Activated CD4-positive, alpha-beta T cell treated with anti-CD3 and anti-CD28 coated beads, Interleukin-2, Interleukin-6, amounts not matched to agents 100 ng/mL and 50 ng/mL, durations not matched to agents 16 hours and 8 hours (primary cell): ENCODE data around the gene ZNF594.
"Not testable (repeated sequence)": the region's sequence is repeated elsewhere in the genome, so short reads cannot be mapped to it uniquely, and the experiment has no call there.

Source experiments
- DNase-seq: peaks from one replicate; pipeline ENCODE4 v3.0.0-alpha.2; 2020

Gene ZNF594

DNA sequence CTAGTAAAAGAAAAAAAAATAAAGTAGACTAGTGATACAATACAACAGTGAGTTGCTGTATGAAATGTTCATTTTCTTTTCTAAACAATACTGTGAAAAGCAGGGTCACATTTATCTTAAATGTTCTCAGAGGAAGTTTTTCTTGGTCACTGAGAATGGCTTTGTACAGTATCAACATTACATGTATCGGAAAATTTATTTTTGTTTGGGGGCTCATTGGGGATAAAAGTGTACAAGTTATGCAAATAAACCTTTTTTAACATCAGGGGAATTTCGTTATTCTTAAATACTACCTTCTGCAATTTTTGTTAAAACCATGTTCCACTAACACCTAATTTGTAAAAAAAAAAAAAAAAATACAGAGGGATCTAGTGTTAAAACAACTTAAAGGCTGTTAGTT is 8.7 kb upstream of the ZNF594 start:
- no peak for DNase-seq

DNA sequence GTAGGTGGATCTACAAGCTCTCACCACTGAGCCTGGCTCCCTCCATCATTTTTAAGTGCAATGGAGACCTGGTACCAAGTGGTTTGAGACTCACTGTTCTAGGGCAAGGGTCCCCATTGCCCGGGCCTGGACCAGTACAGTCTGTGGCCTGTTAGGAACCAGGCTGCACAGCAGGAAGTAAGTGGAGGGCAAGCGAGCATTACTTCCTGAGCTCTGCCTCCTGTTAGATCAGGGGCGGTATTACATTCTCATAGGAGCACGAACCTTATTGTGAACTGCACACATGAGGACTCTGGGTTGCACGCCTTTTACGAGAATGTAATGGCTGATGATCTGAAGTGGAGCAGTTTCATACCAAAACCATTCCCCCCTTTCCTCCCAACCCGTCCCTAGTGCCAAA is 6.8 kb upstream of the ZNF594 start:
- no peak for DNase-seq

DNA sequence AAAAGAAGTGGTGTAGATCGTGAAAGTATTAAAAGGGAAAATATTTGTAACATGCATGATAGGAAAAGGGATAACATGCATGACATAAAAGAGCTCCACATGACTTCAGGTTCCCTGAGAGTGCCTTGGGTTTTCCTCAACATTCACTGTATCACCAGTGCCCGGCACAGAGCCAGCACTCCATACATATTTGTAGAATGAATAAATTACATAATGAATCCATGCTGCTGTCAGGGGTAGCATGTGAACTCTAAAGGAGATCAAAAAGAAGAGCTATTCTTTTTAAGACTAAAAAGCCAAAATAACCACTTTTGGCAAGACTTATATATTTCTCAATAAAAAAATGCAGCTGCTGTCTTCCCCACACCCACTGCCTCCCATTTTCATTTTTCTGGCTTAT is 2.7 kb upstream of the ZNF594 start:
- DNase-seq: no peak

DNA sequence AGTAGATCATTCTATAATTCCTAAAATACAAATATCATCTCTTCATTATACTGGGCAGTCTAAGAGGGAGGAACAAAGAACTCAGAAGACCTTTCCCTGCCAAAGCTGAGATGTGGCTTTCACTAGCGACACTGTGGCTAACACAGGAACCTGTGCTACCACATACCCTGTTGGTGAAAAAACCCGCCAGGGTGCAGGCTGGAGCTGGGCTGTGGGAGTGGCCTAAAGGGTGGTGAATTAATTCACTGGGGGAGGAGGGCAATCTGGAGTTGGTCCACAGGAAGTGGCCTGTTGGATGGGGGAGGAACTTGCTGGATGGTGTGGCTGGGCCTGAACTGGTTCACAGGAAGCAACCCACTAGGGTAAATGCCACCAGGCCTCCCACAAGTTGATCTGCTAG is 7.4 kb downstream of the ZNF594 start:
- no peak for DNase-seq

DNA sequence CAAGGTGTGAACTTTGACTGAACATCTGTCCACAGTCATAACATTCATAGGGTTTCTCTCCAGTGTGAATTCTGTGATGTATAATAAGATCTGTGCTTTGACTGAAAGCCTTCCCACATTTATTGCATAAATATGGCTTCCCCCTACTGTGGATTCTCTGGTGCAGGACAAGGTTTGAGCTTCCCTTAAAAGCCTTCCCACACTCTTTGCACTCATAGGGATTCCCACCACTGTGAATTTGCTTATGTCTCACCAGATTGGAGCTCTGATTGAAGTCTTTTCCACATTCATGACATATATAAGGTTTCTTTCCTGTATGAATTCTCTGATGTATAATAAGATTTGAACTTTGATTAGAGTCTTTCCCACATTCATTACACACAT is 8.3 kb downstream of the ZNF594 start:
- no peak for DNase-seq

DNA sequence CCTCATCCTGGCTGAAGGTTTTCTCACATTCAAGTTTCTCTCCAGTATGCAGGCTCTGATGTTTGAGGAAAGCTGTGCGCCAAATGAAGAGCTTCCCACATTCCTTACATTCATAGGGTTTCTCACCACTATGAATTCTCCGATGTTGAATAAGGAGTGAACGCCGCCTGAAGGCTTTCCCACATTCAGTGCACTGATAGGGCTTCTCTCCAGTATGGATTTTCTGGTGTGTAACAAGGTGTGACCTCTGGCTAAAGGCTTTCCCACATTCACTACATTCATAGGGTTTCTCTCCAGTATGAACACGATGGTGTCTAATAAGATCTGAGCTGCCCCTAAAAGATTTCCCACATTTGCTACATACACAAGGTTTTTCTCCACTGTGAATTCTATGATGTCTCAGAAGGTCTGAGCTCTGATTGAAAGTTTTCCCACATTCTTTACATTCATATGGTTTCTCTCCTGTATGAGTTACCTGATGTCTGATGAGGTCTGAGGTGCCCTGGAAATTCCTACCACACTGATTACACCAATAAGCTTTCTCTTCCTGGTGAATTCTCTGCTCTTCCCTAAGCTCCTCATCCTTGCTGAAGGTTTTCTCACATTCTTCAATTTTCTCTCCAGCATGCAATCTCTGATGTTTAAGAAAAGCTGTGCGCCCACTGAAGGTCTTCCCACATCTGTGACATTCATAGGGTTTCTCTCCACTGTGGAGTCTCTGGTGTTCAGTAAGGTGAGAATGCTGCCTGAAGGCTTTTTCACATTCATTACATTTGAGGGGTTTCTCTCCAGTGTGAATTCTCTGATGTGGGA is 8.9 kb downstream of the ZNF594 start:
- DNase-seq: no peak

DNA sequence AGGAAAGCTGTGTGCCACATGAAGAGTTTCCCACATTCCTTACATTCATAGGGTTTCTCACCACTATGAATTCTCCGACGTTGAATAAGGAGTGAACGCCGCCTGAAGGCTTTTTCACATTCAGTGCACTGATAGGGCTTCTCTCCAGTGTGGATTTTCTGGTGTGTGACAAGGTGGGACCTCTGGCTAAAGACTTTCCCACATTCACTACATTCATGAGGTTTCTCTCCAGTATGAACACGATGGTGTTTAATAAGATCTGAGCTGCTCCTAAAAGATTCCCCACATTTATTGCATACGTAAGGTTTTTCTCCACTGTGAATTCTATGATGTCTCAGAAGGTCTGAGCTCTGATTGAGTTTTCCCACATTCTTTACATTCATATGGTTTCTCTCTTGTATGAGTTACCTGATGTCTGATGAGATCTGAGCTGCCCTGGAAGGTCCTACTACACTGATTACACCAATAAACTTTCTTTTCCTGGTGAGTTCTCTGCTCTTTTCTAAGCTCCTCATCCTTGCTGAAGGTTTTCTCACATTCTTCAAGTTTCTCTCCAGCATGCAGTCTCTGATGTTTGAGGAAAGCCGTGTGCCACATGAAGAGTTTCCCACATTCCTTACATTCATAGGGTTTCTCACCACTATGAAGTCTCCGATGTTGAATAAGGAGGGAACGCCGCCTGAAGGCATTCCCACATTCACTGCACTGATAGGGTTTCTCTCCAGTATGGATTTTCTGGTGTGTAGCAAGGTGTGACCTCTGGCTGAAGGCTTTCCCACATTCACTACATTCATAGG is 10.0 kb downstream of the ZNF594 start:
- DNase-seq: no peak

DNA sequence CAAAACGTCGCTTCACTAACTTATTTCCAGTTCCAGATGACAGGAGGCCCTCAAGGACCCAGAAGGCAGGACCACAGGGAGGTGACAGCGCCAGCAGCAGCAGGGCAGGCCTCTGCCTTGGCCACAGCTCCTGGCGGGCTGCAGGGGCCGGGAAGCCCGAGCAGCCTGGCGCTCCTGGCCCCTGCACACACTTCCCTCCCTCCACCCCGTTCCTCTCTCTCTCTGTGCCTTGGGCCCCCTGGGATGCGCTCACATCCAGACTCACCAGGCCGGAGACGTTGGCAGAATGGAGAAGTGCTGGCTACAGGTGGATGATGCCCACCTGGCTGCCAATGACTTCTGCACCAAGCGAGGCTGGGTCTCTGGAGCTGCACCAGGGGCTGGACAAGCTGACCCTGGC is 12.7 kb downstream of the ZNF594 start:
- no peak for DNase-seq

DNA sequence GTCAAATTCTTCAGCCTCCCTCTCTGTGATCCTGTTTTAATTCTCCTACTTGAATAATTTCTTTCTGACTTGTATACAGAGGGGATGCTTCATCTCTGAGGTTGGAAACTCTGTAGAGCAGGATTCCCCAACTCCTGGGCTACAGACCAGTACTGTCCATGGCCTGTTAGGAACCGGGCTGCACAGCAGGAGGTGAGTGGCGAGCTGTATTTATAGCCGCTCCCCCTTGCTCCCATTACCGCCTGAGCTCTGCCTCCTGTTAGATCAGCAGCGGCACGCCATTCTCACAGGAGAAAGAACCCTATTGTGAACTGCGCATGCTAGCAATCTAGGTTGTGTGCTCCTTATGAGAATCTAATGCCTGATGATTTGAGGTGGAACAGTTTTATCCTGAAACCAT is 16.6 kb downstream of the ZNF594 start:
- not testable (repeated sequence) for DNase-seq

DNA sequence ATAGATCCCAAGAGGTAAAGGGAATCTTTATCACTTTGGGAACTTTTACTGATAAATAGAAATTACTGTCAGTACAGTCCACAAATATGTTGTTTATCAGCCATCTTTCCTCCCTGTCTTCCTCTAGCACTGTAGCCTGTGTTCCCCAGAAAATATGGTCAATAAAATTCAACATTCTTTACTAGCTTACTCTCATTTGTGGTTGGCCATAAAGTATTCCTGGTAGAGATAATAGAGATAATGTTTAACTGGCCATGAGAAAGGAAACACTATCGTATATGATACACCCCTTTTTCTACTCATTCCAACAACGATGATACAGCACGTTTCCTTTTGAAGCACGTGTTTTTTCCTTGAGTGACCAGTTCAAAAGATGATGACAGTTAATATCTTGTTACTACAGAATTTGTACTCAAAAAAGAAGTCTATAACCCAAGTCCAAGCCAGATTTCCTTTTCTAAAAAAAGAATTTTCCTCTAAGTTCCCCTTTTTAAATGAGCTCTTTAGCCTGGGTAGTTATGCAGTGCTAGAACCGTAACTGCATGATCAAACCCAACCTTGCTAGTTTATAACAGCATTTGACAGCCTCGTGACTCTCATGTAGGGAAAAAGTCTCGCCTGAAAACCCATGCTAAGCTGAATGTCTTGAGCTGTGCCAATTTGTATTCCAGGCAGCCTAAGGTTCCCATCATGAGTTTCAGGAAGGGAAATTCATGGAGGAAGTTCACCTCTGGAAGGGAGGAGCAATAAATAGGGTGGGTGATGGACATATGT is 25.7 kb downstream of the ZNF594 start:
- DNase-seq: not testable (repeated sequence)

DNA sequence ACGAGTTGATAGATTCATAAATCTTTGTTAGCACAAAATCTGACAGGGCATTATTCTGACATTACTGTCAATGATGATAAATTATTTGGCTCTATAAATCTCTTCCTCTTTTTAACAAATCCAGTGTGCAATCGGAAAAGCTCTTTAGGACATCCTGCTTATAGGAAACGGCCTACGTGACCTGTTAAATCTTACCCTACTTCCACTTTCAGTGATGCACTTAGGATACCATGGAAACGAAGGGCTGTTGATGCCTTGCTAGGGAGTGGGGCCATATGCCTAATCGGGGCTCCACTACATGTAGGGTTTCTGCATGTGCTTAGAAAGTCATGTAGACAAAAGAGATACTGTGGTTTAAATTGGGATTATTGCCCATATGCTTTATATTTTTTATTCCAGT is 27.2 kb downstream of the ZNF594 start:
- no peak for DNase-seq

DNA sequence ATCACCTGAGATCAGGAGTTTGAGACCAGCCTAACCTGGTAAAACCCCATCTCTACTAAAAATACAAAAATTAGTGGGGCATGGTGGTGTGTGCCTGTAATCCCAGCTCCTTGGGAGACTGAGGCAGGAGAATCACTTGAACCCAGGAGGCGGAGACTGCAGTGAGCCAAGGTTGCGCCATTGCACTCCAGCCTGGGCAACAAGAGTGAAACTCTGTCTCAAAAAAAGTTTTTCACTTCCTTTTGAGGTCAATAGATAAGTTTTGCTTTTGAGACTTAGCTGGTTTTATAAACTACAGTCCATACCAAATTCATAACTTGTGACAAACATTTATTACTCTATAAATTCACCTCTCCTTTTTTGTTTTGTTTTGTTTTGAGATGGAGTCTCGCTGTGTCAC is 29.9 kb downstream of the ZNF594 start:
- DNase-seq: not testable (repeated sequence)

DNA sequence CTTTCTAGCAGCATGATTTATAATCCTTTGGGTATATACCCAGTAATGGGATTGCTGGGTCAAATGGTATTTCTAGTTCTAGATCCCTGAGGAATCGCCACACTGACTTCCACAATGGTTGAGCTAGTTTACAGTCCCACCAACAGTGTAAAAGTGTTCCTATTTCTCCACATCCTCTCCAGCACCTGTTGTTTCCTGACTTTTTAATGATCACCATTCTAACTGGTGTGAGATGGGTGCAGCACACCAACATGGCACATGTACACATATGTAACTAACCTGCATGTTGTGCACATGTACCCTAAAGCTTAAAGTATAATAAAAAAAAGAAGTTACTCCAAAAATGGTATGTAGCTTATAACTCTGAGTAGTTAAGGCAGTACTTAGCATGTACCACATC is 31.0 kb downstream of the ZNF594 start:
- DNase-seq: not testable (repeated sequence)

DNA sequence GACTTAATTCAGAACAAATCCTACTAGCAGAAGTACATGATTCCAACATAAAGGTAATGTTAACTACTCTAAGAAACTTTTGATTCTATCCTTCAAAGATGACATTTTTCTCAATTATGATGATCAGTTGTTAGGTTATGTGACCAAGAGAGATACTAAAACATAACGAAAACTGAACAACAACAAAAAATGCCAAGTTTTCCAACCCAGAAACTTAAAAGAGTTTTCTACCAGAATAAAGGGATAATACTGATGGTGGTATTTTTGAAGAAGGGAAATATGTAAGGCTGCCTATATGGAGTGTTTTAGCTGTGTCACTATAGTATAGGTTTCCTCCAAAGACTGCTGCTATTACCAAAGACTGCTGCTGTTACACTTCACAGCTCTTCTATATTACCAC is 45.5 kb downstream of the ZNF594 start:
- DNase-seq: not testable (repeated sequence)

DNA sequence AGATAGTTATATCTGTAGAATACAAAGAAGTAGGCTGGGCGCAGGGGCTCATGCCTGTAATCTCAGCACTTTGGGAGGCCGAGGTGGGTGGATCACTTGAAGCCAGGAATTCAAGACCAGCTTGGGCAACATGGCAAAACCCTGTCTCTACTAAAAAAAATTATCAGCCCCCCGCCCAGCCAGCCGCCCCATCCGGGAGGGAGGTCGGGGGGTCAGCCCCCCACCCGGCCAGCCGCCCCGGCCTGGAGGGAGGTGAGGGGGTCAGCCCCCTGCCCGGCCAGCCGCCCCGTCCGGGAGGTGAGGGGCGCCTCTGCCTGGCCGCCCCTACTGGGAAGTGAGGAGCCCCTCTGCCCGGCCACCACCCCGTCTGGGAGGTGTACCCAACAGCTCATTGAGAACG is 48.8 kb downstream of the ZNF594 start:
- DNase-seq: not testable (repeated sequence)

DNA sequence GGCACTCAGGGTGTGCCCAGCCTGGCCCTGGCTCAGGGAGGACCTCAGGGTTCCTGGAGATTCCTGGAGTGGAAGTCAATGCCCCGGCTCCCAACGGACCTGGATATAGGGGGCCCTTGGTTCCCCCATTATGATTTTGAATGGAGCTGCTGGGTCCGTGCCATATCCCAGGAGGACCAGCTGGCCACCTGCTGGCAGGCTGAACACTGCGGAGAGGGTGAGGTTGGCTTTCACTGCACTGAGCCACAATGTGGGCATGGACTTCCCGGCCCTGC is 52.3 kb downstream of the ZNF594 start:
- DNase-seq: no peak

DNA sequence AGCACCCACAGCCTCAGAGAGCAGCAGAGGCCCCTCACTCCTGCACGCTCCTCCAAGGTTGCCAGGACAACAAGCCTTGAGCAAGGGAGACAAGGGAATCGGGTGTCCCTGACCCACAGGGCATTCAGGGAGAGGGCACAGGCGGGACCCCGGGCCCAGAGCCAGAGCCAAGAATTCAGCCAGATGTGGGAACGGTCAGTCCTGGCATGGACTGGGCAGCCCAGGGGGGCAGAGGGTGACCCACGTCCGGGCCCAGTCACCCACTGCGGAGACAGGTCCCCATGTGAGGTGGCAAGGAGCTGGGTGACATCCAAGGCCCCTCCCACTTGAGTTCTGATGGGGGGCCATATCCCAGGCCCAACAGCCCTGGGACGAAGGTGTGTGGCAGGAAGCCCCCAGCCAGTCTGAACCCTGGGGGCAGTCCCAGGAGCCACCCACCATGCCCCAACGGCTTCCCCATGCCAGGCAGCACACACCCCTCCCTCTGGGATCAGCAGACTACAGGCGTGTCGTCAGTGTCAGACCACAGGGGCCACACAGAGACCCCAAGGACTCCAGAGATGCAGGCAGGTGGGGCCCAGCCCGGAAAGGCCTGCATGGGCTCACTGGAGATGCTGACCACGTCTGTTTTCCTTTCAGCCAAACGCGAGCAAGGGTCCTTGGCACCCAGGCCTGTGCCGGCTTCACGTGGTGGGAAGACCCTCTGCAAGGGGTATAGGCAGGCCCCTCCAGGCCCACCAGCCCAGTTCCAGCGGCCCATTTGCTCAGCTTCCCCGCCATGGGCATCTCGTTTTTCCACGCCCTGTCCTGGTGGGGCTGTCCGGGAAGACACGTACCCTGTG is 52.8 kb downstream of the ZNF594 start:
- DNase-seq: no peak

DNA sequence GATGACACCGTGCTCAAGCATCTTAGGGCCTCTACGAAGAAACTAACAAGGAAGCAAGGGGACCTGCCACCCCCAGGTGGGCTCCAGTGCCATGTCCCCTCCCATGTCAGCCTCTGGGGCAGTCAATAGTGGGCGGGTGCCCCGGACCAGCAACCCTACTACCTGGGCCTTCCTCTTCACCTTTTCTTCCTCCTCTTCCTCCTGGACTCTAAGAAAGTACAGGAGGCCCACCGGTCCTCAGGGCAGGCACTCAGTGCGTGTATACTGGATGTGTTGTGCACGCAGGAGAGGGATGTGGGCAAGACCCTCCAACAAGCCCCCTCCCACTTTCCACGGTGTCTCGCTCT is 53.5 kb downstream of the ZNF594 start:
- not testable (repeated sequence) for DNase-seq

DNA sequence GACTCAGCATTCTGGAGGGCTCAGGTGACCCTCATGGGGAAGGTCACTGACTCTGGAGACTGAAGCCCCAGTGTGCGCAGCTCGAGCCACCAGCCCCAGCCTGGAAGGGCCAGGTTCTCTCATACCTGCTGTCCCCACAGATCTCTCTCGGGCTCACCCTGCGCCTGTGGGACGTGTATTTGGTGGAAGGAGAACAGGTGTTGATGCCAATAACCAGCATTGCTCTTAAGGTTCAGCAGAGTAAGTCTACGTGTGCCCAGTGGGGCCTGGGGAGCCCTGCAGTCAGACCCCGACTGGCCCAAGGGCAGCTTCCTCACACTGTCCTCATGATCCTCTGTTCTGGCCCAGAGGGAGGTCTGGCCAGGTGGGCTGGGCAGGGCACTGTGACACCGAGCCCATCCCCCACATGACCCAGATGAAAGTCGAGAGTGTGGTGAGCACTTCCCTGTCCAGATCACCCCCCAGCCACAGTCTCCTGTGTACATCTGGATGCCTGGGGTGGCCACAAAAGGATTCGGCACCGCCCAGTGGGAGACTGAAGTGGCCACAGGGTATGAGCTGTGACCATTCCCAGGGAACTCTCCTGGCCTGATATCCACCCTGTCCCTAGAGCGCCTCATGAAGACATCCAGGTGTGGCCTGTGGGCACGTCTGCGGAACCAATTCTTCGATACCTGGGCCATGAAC is 54.0 kb downstream of the ZNF594 start:
- DNase-seq: not testable (repeated sequence)

DNA sequence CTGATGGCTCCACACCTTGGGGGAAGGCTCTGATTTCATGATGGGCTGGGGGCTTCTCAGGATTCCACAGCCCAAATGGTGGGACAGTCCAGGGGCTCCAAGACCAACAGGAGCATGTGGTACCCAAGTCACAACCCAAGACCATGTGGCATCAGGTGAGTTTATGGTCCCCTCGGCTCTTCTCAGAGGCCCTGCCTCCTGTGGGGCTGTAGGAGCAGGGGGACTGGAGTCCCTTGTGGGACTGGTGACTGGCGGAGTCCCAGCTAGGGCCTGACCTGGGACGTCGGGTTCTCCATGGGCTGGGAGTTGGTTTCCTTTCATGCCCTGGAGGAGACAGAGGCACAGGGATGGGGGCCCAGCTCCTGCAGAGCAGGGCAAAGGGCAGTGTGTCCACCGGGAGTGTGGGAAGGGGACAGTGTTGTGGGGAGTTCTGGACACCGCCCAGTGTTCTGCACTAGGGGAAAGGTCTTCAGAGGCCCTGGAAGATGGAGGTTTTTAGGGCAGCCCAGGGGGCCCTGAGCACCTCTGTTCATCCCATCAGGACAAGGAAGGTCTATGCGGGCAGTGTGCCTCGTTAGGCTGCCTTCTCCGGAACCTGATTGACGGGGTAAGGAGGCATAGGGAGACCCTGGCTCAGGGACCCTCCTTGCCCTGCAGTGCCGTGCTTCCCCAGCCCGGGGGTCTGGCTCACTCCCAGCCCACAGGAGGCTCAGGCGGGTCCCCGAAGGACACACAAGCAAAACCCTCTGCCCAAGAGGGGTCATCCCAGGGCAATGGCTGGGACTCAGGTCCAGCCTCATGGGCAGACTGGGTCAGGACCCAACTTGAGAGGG is 54.9 kb downstream of the ZNF594 start:
- DNase-seq: not testable (repeated sequence)
